Colonic mucosa (tissue), 4 donors: ENCODE measurements around the gene SLC44A1. TPM values are rescaled to one million over a fixed set of nuclear protein-coding genes. Genes with fewer than 3 reads are reported as not detected.

Experiments
- DNase-seq: peaks from one replicate; pipeline ENCODE4 v3.0.0-alpha.2; 2020
- H3K27ac ChIP-seq: fragments of 200-600 bp; one replicate; pipeline ENCODE4 v1.8.0; 2021
- H3K27me3 ChIP-seq: fragments of 200-600 bp; one replicate; pipeline ENCODE4 v1.8.0; 2021
- H3K36me3 ChIP-seq: fragments of 200-600 bp; one replicate; pipeline ENCODE4 v1.8.0; 2021
- H3K4me1 ChIP-seq: fragments of 200-600 bp; one replicate; pipeline ENCODE4 v1.8.0; 2021; ENCODE audit warnings: mild to moderate bottlenecking
- H3K4me3 ChIP-seq: fragments of 200-600 bp; one replicate; pipeline ENCODE4 v1.8.0; 2021
- H3K9ac ChIP-seq, 2 donors: one replicate each; pipeline ENCODE4 v1.7.0; 2013; ENCODE audit warnings: control low read depth in 2 of 2, low read depth in 2 of 2, low read length in 2 of 2
- H3K9me3 ChIP-seq: fragments of 200-600 bp; one replicate; pipeline ENCODE4 v1.8.0; 2021
- intact Hi-C: fragments of 100-400 bp; cut with DNase I; formaldehyde crosslinking; loops from one replicate; pipeline ENCODE4 v1.14.1; 2022
- total RNA-seq, 2 donors: library from RNA; stranded (reverse); fragmentation: NEBNext Ultra II Directional in 1 of 2; extraction: Animal tissue kit (Norgen Biotek cat#: 25700) in 1 of 2; gene quantifications; one replicate each; pipeline ENCODE4 v1.2.1, GENCODE V29; 2021
- TF ChIP-seq, protein P1 (sequence below): fragments of 200-600 bp; IDR thresholded peaks from one replicate; pipeline ENCODE4 v1.8.0; 2022; ENCODE audit warnings: antibody characterized with exemption, mild to moderate bottlenecking
- donor health status: healthy.
- donor health status: DM: no; HTN: no; CAD: no.
- donor health status: DM: no; HTN: no; CAD: no.

The SLC44A1 gene
- total RNA-seq, 2 donors from 2014 or later, result 151 to 180 TPM

- H3K4me3 ChIP-seq, result no peak overlapping the region
- no peaks in the 10 kb centered on the region for H3K9me3 ChIP-seq
- DNase-seq, result no peak
- intact Hi-C loops, result no loop called here
- H3K4me1 ChIP-seq, result no peaks in the 10 kb centered on the region
- H3K9ac ChIP-seq, result no peak overlapping the region
- H3K36me3 ChIP-seq, result no peaks in the 10 kb centered on the region
- TF ChIP-seq, protein P1, sequence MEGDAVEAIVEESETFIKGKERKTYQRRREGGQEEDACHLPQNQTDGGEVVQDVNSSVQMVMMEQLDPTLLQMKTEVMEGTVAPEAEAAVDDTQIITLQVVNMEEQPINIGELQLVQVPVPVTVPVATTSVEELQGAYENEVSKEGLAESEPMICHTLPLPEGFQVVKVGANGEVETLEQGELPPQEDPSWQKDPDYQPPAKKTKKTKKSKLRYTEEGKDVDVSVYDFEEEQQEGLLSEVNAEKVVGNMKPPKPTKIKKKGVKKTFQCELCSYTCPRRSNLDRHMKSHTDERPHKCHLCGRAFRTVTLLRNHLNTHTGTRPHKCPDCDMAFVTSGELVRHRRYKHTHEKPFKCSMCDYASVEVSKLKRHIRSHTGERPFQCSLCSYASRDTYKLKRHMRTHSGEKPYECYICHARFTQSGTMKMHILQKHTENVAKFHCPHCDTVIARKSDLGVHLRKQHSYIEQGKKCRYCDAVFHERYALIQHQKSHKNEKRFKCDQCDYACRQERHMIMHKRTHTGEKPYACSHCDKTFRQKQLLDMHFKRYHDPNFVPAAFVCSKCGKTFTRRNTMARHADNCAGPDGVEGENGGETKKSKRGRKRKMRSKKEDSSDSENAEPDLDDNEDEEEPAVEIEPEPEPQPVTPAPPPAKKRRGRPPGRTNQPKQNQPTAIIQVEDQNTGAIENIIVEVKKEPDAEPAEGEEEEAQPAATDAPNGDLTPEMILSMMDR, result no peak
- H3K27ac ChIP-seq, result no peak overlapping the region
- H3K27me3 ChIP-seq, result no peaks in the 10 kb centered on the region
These were observed 141.0 kb downstream of the SLC44A1 start for GRCh38 chr9:105385381-105385985.

GRCh38 chr9:105389796-105390195 lies 145.3 kb downstream of the SLC44A1 start:
- Histone ChIP-seq H3K27me3 (no peaks in the 10 kb centered on the region), H3K27ac (no peak overlapping the region), H3K4me3 (no peak overlapping the region), H3K9ac (no peak overlapping the region), H3K9me3 (no peaks in the 10 kb centered on the region), H3K4me1 (no peaks in the 10 kb centered on the region), H3K36me3 (no peaks in the 10 kb centered on the region)
- DNase-seq, result no peak
- intact Hi-C loops, result no loop called here
- TF ChIP-seq, protein P1, result no peak

GRCh38 chr9:105390871-105391270 lies 146.4 kb downstream of the SLC44A1 start:
- TF ChIP-seq, protein P1, result no peak
- H3K4me3 ChIP-seq, result no peak overlapping the region
- no peaks in the 10 kb centered on the region for H3K4me1 ChIP-seq
- no peaks in the 10 kb centered on the region for H3K27me3 ChIP-seq
- no peak overlapping the region for H3K27ac ChIP-seq
- no peak for DNase-seq
- no peaks in the 10 kb centered on the region for H3K9me3 ChIP-seq
- intact Hi-C loops, result no loop called here
- H3K9ac ChIP-seq, result no peak overlapping the region
- H3K36me3 ChIP-seq, result no peaks in the 10 kb centered on the region

- intact Hi-C loops, result no loop called here
- DNase-seq, result no peak
- H3K27me3 ChIP-seq, result no peaks in the 10 kb centered on the region
- H3K4me1 ChIP-seq, result no peaks in the 10 kb centered on the region
- no peak overlapping the region for H3K9ac ChIP-seq
- H3K36me3 ChIP-seq, result no peaks in the 10 kb centered on the region
- no peak overlapping the region for H3K27ac ChIP-seq
- no peaks in the 10 kb centered on the region for H3K9me3 ChIP-seq
- TF ChIP-seq, protein P1, result no peak
- H3K4me3 ChIP-seq, result no peak overlapping the region
These were observed 146.8 kb downstream of the SLC44A1 start for GRCh38 chr9:105391288-105391687.

DNA sequence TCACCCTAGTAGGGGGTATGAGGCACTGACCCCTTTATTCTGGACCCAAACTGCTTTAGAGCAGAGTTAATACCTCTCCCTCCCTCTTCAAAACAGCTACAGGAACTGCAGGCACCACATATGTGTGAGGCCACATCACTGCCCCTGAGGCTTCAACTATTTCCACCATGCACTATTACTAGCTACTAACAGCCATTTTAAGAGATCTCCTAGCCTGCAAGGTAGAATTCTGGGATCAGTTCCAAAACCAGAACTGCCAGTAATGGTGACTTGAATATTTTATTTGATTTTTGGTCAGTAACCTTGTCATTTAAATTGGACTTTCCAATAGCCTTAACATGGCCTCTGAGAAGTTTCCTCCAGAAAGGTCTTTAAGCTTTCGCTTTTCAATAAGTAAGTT lies 148.1 kb downstream of the SLC44A1 start:
- Histone ChIP-seq H3K9me3 (no peaks in the 10 kb centered on the region), H3K4me1 (no peaks in the 10 kb centered on the region), H3K4me3 (no peak overlapping the region), H3K36me3 (no peaks in the 10 kb centered on the region), H3K9ac (no peak overlapping the region), H3K27ac (no peak overlapping the region), H3K27me3 (no peaks in the 10 kb centered on the region)
- TF ChIP-seq, protein P1, result no peak
- intact Hi-C loops, result no loop called here
- no peak for DNase-seq
